Ecto neural progenitor cell (in vitro differentiated cells): ENCODE data around the gene PLS3.
A peak's percentile ranks its signal among the peaks of the same experiment; 100 is the strongest.
"Not testable (repeated sequence)": the region's sequence is repeated elsewhere in the genome, so short reads cannot be mapped to it uniquely, and the experiment has no call there.

Experiments used
- DNase-seq: peaks from one replicate; pipeline ENCODE4 v3.0.0-alpha.2; 2018; ENCODE audit warnings: low spot score

Gene PLS3

GRCh38 chrX:115609621-115610020, 48.6 kb downstream of the PLS3 start:
- DNase-seq = no peak

DNA sequence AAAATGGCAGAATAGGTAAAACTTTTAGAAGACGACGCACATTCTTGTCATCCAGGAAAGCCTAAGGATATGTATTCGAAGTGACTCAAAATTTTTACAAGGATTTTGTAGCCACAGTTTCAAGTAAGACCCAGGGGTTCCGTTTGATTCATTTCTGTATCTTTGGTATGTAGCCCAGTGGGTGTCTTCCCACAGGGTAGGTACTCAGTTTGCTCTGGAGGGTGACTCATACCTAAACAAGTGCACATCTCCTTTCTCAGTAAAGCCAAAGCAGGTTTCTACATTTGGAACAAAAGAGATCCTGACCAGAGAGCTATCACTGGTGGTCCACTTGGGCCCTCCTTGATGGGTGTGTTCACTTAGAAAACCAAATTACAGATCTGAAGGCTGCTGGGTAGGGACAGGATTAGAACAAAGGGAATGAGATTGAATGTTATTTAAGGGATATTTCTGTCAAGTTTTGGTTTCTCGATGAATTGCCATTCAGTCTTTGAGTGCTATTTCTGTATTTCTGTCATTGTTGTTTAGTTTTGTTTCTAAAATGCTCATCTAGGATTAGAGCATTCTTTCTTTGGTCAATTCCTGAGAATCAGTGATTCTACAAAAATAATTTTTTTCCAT, 56.1 kb downstream of the PLS3 start:
- no peak for DNase-seq

DNA sequence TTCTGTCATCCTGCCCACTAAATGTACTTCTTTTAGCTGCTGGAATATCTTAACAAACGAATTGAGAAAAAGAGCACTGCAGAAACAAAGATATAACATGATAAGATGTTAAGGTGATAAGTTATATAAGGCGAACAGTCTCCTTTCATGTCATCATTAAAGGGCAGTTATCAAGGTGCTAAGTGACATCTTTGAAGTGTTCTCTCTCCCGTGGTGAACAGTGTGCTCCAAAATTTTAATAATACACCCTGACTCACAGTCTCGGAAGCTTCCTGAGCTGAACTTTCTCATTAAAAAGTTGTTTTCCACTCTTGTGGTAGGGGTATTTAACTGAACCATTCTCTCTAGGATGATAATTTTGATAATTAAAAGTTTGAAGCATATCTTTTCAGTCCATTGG, 61.6 kb downstream of the PLS3 start:
- DNase-seq = no peak

GRCh38 chrX:115624916-115625315, 63.9 kb downstream of the PLS3 start:
- no peak for DNase-seq

- DNase-seq = no peak
Observed at GRCh38 chrX:115625572-115626301, 64.8 kb downstream of the PLS3 start.

GRCh38 chrX:115630204-115630603, 69.2 kb downstream of the PLS3 start:
- no peak for DNase-seq

DNA sequence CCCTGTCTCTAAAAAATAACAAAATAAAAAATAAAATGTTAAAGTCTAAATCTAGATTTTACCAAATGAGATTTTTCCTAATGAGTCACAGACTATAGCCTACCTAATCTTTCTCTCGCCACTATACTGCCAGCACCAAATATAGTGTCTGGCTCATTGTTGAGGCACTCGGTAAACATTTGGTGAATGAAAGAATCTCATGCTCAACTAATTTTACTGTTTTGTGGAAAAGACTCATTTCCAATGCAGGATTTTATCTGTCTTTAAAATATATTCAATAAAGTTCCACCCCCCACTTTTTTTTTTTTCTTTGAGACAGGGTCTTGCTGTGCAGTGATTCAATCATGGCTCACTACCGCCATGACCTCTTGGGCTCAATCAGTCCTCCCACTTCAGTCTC, 71.5 kb downstream of the PLS3 start:
- DNase-seq = no peak

- not testable (repeated sequence) for DNase-seq
Observed at GRCh38 chrX:115633397-115633796, 72.4 kb downstream of the PLS3 start.

GRCh38 chrX:115639334-115639880, 78.4 kb downstream of the PLS3 start:
- no peak for DNase-seq

- no peak for DNase-seq
Observed at GRCh38 chrX:115642311-115642710, 81.3 kb downstream of the PLS3 start.

- DNase-seq = no peak
Observed at GRCh38 chrX:115642895-115643530, 82.0 kb downstream of the PLS3 start.

- not testable (repeated sequence) for DNase-seq
Observed at GRCh38 chrX:115644397-115644796, 83.4 kb downstream of the PLS3 start.

DNA sequence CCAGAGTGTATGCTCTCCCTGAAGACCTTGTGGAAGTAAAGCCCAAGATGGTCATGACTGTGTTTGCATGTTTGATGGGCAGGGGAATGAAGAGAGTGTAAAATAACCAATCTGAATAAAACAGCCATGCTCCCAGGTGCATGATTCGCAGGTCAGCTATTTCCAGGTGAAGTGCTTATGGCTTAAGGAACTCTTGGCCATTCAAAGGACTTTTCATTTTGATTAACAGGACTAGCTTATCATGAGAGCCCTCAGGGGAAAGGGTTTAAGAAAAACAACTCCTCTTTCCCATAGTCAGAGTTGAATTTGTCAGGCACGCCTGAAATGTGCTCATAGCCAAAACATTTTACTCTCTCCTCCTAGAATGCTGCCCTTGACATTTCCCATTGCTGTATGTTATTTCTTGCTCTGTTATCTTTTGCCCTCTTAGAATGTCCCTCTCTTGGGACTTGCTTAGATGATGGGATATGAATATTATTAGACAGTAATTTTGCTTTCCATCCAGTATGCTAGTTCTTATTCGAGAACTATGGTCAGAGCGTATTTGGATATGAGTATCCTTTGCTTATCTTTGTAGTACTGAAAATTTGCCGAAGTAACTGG, 88.6 kb downstream of the PLS3 start:
- DNase-seq = no peak

- no peak for DNase-seq
Observed at GRCh38 chrX:115650449-115650848, 89.5 kb downstream of the PLS3 start.

DNA sequence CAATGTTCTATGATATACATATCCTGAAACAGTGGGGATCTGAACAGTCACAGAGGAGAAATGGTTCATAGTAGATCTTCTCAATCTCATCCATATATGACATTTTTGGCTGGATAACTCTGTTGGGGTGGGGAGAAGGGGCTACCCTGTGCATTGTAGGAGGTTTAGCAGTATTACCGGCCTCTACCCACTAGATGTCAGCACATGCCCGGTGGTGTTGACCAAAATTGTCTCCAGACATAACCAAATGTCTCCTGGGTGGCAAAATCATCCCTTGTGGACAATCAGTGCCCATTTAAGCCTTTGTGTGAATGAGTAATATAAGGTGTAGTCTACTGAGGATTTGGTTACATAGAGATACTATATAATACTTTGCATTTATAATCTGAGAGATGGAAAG, 89.9 kb downstream of the PLS3 start:
- DNase-seq = peak; percentile 64

DNA sequence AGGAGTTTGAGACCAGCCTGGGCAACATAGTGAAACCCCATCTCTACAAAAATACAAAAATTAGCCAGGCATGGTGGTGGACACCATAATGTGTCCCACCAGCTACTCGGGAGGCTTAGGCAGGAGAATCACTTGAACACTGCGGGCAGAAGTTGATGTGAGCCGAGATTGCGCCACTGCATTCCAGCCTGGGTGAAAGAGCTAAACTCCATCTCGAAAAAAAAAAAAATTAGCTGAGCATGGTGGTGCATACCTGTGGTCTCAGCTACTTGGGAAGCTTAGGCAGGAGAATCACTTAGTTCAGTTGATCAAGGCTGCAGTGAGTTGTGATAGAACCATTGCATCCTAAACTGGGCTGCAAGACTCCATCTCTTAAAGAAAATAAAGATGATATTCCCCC, 91.2 kb downstream of the PLS3 start:
- DNase-seq = no peak

- no peak for DNase-seq
Observed at GRCh38 chrX:115665122-115665521, 104.1 kb downstream of the PLS3 start.

DNA sequence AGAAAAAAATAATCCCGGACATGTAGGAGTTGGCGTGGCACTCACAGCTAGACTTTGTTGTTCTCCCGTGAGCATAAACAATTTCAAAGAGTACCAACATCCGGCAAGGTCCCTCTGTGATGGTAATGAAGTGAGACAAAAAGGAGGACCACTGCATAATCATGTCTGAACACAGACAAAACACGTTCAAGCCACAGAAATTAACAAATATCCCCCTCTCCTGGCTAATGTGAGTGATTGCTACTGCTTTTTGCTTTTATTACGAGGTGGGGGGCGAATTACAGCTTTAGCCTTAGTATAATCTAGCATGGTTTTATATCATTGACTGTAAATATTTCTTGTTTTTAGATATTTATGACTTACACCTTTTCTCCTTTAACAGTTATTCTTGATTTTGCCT, 118.5 kb downstream of the PLS3 start:
- no peak for DNase-seq

DNA sequence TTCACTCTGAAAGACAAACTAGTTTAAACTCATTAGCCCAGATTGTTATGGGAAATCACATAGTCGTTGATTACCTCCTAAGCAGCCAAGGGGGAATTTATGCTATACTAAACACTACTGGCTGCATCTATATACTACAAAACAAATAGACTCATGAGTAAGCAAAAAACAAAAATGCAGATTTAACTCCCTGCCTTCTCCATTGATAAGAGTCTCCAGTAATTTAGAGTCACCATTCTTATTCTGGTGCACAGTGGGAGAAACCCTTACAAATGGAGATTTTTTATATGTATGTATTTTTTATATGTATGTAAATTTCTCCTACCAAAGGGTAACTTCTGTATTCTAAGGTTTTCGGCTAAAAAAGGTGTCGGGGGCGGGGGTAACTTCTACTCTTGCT, 126.6 kb downstream of the PLS3 start:
- no peak for DNase-seq

GRCh38 chrX:115689931-115690330, 129.0 kb downstream of the PLS3 start:
- no peak for DNase-seq

DNA sequence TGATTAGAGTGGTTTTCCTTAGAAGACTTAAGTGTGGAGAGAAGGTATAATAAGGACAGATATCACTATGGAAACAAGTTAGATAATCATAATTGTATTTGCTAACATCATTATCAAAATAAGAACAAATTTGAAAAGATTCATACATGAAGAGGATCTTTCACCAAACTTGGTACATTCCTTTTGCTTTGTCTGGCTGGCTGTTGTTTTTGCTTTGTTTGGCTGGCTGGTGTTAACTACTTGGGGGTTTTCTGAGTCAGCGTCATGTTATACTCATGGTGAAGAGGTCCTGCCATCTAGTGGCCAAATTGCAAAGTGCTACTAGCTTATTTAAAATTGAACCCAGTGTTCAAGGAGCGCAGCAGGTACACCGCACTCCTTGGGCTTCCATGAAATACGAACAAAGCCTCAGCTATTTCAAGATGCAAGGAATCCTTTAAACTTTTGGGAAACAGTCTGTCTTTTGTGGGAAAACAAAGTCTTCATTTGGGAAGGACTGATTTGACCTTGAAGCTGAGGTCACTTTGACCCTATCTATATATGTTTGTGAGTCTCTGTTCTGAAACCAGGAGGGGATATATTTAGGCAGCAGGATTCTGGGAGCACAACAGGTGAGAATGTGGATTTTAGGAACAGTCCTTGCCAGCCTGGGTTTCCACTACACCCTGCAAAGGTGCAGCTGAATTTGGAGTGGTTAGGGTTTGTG, 129.7 kb downstream of the PLS3 start:
- DNase-seq = peak; percentile 76

GRCh38 chrX:115693476-115693875, 132.5 kb downstream of the PLS3 start:
- no peak for DNase-seq
